D721Med (cell line): Measurements from ENCODE around the gene MEAK7.

Experiments used
- DNase-seq: peaks from one replicate; pipeline ENCODE4 v3.0.0; 2011; ENCODE audit warnings: low spot score; ENCODE audit not compliant: insufficient read length
- FAIRE-seq: peaks from 2 replicates; lab custom pipeline; 2011; peaks lifted over from hg19 to GRCh38; lab: Jason Lieb, UNC
- TF ChIP-seq, protein P1 (sequence below): IDR thresholded peaks from 2 replicates; pipeline ENCODE4 v1.5.1; 2012; ENCODE audit warnings: mild to moderate bottlenecking, control low read depth; ENCODE audit not compliant: insufficient read depth; ENCODE audit errors: missing control alignments

The MEAK7 gene

DNA sequence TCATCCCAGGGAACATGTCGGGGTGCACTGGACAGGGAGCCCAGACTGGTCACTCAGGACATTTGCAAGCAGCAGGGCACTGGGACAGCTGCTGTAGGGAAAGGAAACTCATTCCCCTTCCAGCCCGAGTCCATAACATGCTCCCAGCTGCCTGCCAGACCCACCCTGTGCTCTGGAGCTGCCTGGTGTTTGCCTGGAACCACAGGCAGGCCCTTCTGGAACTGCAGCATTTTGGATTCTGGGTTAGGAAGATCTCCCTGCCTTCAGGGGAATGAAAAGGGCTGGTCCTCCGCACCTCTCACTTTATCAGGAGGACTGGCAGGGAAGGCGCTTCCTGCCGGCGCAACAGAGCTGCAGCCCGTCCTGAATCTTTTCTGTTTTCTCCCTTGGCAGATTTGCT, 41.2 kb downstream of the MEAK7 start:
- no peak for FAIRE-seq
- TF ChIP-seq, protein P1, sequence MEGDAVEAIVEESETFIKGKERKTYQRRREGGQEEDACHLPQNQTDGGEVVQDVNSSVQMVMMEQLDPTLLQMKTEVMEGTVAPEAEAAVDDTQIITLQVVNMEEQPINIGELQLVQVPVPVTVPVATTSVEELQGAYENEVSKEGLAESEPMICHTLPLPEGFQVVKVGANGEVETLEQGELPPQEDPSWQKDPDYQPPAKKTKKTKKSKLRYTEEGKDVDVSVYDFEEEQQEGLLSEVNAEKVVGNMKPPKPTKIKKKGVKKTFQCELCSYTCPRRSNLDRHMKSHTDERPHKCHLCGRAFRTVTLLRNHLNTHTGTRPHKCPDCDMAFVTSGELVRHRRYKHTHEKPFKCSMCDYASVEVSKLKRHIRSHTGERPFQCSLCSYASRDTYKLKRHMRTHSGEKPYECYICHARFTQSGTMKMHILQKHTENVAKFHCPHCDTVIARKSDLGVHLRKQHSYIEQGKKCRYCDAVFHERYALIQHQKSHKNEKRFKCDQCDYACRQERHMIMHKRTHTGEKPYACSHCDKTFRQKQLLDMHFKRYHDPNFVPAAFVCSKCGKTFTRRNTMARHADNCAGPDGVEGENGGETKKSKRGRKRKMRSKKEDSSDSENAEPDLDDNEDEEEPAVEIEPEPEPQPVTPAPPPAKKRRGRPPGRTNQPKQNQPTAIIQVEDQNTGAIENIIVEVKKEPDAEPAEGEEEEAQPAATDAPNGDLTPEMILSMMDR, result no peak
- no peak for DNase-seq

DNA sequence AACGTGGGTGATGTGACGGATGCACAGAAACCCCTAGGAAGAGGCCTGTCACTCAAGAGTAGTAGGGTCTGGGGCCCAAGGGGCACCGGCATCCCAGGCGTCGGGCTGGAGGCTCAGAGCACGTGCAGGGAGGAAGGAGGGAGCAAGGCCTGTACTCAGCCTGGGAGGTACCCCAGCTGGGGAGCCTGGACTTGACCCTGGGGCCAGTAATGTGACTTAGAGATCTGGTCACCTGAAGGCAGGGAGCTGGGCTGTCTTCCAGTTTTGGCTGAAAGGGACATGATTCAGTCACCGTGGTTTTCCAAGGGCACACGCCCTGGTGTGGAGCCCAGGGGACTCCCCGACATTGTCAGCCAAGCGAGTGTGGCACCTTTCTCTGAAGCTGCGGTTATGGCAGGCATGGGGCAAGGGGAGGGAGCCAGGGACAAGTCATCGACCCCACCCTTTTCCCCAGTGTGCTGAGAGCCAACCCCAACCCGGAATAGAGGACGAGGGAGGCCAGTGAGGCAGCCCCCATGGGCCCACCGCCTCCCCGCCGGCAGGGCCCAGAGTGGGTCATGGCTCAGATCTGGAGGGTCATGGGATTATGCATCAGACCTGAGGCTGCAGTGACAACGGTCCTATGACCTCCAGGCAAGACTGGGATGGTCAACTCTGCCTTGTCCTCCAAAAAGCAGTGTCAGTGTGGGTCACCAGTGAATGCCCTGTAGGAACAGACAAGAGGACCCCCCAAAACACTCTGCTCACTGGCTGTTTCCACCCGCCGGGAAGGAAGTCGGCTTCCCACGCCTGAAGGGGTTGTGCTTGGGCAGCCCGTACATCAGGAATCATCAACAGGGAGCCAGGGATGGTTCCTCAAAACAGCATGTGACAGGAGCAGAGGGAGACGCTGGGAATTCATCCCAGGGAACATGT, 41.9 kb downstream of the MEAK7 start:
- no peak for DNase-seq
- FAIRE-seq, result no peak
- TF ChIP-seq, protein P1, result no peak

DNA sequence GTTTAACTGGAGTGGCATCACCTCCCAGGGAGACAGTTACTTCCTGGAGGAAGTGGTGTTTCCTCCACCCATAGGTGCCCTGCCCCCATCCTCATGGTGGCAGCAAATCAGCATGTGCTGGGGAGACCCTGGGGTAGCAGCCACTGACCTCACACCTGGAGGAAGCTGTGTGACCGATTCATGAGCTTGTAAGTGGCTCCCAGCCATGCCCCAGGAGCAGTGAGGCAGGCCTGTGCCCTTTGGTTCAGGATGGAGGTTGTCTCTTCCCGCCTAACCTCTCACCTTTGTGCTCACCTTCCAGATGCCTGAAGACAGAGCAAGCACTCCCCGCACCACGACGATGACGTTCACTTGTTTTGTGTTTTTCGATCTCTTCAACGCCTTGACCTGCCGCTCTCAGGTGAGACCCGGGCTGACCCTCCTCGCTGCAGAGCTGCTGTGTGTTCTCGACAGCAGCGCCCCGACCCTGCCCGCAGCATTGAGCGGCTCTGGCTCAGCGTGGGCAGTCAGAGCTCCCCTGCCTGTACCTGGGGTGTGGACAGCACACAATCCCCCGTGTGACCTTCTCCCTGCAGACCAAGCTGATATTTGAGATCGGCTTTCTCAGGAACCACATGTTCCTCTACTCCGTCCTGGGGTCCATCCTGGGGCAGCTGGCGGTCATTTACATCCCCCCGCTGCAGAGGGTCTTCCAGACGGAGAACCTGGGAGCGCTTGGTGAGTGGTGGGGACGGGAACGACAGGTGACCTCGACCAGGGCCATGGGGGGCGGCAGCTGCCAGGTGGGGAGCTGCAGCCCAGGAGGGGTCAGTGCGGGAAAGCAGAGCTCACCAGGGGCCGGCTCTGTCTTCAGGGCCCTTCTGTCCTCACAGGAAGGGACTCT, 42.8 kb downstream of the MEAK7 start:
- TF ChIP-seq, protein P1, result no peak
- DNase-seq (no peak), FAIRE-seq (no peak)

DNA sequence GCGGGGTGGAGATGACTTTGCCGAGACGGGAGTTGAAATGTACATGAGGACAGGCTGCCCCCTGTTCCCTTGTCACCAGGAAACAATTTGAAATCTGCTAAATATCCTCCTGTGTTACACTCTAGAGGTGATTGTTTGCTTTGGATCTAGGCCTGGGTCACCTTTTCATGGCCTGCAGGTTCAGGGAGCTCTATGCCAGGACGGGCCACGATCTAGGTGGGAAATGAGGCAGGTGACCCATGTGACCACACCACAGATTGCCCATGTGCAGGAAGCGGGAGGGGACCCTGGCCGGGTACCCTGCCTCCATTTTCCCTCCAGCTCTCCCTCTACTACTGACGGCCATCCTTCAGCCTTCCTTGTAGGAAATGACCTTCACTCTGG, 43.4 kb downstream of the MEAK7 start:
- DNase-seq (no peak), FAIRE-seq (no peak)
- TF ChIP-seq, protein P1, result no peak

DNA sequence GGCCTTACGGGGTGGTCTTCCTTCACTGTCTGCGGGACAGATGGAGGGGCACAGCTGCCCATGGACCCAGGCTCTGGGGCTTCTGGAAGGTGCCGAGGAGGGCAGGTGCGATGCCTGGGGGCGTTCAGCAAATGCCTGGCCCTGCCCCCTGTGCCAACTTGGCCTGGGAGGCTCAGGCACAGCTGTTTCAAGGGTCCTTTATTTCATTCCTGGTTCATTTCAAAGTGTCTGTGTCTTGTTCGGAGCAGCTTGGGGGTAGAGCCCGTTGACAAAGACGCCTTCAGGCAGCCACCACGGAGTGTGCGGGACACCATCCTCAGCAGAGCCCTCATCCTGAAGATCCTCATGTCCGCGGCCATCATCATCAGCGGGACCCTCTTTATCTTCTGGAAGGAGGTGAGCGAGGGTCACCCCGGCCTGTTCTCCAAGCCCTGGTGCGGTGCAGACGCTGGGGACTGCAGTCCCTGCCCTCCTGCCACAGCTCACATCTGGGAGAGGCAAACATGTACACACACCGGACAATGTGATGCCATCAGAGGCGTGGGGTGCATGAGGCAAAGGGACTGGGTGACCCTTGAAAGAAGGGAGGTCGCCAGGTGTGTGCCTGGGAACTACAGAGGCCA, 43.9 kb downstream of the MEAK7 start:
- TF ChIP-seq, protein P1, result no peak
- no peak for FAIRE-seq
- no peak for DNase-seq

DNA sequence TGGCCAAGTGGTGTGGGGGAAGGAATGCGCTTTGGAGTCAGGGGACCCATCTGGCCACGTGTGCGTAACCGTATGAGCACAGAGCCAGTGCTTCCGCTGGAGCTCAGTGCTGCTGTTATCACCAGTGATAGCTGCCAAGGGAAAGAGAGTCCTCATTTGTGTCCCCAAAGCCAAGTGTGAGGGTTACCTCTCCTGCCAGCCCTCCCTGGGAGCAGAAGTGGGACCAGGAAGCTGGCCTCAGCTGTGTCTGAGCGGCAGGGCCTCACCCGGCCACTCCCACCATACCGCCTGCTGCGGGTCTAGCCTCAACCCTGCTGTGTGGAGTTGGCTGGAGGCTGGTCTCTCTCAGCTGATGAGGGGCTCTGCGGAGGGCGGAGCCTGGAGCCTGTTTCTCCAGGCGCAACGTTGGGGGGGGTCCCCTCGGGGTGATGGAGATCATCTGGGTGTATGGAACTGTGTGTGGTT, 44.5 kb downstream of the MEAK7 start:
- DNase-seq (no peak), FAIRE-seq (no peak)
- TF ChIP-seq, protein P1, result no peak
